RPMI7951 (cell line): ENCODE results near the gene NIN. TPM values are rescaled to one million over a fixed set of nuclear protein-coding genes. Genes with fewer than 3 reads are reported as not detected.

ENCODE experiments used
- DNase-seq: peaks from one replicate; pipeline ENCODE4 v3.0.0-alpha.2; 2012; ENCODE audit warnings: low read depth
- total RNA-seq: library from RNA; depleted of rRNA; stranded (reverse); fragments of >200 nt; shearing (Covaris generic); gene quantifications from 2 replicates; pipeline ENCODE4 v1.2.3, GENCODE V29; 2014

The NIN gene
- total RNA-seq, 1 experiment from 2014 or later, result 20.7 TPM

DNA sequence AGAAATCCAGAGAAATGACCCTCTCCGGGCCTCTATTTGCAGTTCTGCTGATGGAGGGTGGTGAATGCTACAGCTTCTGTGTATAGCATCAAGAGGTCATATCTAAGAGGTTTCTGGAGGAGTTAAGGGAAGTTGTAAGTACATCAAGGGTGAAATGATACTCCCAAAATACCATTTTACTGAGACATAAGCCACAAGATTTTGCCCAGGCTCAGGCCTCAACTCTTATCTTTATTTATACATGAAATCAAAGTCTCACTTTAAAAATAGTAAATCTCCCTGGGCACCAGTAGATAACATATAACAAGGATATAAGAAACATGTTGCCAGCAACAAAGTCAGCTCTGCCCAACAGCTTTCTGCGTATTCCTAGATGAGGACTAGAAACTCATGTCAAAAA, 40.4 kb downstream of the NIN start:
- DNase-seq, result no peak

DNA sequence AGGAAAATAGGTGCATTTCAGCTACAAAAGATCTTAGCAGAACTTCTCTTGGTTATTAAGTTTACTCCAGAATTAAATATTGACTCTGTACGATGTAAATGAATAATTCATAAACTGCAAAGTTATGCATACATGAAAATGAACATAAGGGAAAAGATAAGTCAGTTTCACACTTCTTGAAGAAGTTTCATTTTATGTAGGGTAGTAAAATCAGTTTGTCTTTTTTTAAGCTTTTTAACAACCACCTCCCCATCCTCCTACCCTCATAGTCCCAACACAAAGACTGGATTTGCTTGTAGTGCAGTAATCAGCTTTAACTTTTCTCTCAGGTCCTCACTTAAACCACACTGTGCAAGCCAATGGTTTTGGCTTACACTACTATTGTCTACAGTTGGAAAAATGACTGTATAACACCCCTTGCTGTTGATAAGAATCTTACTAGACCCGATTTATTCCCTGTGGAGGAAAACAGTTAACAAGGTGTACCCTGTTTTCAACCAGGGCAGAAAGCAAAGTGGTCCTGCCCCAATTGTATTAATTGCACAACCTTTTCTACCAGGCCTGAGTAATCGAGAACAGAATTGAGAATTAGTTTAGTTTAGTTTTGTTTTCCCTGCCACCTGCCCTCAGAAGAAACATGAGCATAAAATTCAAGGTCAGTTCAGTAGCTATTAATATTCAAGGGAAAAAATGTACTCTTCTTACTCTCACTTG, 44.1 kb downstream of the NIN start:
- no peak for DNase-seq

DNA sequence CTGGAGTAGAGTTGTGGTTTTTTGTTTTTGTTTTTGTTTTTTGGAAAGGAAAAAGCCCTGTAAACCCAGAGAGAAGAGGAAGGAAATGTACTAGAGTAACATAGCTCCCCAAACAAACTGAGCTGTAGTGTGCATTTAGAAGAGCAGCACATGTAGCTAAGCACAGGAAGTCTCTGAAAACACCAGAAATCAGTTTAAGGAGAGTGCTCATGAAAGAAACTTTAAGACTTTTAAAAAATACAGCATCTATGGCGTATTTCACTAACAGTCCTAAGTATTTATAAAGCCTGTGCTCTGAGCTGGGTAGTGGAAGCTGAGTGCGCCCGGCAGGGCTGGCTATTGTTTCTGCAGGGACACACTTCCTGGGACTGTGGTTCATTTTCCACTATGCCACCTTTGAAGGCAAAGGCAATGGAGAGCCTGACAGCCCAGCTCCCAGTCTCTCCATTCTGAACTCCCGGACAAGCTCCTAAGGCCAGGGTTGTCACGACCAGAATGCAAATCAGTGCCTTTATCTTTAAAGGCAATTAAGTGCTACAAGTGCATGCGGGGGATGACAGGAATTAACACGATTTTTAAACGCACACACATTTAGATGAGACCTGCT, 45.4 kb downstream of the NIN start:
- no peak for DNase-seq

DNA sequence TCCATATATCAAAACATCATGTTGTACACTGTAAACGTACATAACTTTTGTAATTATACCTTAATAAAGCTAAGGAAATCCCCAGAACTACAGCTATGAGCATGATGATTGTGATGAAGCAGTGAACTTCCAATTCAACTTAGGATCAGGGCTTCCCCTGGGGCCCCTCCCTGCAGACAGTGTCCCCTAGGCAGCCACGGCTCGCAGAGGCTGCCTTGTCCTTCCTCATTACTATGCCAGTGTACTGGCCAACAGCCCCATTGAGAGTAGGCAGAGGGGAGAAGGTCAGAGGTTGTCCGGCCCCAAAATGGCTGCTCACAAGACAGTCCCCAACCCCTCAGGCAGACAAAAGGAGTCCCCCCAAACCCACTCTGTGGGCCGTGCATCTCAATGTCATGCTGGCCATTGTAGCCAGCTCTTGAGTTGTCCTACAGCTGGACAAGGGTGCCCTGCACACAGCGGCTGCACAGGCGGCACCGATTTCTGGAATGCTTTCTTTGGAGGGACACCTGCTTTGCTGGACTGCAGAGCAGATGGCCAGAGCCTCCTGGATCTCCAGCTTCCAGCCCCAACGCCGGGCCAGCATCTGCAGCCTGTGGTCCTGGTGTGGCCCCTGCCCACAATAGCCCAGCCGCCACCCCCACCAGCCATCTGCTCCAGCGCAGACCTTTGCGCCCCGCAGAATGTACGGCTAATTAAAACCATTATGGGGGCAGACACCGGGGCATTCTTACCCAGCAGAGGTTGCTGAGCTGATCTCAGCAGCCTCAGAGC, 46.1 kb downstream of the NIN start:
- no peak for DNase-seq

DNA sequence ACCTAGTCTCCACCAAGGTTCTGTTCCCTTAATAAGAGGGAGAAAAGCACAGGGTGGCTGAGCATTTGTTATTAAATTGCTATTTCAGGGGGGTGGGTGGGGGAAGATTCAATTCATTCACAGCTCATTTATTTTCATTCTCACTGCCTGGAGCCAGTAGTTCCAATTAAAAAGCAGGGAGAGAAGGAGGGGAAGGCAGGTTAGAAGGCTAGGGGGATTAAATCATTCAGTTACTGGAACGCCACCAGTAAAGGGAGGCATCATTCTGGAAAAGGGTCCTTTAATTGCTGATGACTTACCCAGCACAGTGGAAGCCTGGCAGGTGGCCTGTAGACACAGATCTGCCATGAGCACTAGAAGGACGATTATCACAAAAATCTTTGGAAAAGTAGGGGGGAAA, 47.4 kb downstream of the NIN start:
- DNase-seq, result no peak

DNA sequence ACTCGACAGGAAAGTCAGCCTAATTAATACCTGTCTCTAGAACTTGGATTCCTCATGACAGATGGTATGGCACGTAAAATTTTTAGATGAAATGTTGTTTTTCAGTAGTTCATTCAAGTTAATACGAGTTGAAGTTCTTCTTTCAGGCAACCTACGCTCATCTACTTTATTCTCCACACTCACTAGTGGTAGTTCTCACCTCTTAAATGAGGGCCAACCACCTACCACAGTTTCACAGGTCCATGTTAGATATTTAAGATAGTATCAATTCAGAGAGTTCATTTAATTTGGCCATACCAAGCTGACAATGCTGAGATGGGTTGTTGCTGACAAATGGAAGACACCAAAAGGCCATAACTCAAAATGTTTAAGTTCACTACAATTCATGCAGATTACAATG, 50.6 kb downstream of the NIN start:
- no peak for DNase-seq

DNA sequence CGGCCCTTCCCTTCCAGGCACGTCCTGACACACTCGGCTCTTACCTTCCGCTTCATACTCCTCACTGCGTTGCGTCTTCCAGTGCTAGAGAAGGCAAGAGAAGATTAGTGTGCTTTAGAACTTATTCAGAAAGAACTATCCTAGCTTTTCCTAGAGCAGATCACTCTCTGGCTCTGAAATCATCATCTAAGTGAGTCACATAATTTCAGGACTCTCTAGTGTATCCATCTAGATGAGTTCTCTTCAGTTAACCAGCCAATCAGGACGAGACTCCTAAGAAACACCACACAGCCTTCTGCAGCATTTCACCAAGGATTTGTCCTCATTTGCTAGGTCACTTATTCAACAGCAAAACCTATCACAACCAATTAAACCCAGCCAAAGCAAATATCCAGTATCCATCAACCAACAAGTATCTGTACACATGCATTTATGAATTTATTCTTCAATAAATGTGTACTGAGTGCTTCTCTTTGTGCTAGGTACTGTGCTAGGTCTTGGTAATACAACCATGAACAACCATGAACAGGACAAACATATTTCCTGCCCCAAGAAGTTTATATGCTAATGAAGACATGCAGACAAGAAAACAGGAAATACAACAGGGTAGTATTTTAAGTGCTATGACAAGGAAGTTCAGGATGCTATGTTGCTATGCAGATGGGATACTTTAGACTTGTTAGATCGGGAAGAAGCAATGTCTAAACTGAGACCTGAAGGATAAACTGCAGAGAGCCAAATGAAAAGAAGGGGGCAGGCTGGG, 52.1 kb downstream of the NIN start:
- DNase-seq, result no peak

DNA sequence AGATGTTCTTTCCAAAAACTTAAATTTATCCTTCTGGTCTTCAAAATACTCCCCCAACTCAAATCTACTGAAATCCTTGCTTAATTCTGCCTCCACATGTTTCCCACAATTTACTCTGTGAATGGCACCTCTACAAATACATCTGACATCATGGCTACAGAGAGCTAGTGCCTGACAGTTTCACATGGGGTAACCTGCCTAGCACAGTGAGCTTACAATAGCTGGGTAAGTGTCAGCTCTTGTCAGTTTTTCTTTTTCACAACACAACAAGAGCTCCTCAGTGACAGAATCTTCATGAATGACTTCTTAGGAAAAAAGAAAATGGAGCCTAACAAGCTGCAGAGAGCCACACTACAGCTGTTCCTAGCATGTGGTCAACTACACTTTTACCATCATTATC, 54.4 kb downstream of the NIN start:
- DNase-seq, result no peak

DNA sequence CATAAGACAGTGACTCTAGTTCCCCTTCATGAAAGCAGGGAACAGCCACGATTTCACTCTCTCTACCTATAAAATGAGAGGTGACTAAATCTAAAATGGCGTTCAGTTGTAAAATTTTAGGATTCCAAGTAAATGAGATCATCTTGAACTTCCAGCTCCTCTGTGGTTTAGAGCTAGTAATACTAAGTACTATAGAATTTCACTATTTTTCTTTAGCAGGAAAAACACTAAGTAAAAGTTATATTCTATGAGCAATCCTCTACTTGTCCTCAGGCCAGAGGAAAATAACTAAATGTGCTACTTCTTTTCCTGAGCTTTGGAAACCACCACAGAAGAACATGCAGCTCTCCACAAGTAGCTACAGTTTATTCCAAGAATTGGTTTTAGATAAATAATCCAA, 55.6 kb downstream of the NIN start:
- peak; percentile 84 for DNase-seq

DNA sequence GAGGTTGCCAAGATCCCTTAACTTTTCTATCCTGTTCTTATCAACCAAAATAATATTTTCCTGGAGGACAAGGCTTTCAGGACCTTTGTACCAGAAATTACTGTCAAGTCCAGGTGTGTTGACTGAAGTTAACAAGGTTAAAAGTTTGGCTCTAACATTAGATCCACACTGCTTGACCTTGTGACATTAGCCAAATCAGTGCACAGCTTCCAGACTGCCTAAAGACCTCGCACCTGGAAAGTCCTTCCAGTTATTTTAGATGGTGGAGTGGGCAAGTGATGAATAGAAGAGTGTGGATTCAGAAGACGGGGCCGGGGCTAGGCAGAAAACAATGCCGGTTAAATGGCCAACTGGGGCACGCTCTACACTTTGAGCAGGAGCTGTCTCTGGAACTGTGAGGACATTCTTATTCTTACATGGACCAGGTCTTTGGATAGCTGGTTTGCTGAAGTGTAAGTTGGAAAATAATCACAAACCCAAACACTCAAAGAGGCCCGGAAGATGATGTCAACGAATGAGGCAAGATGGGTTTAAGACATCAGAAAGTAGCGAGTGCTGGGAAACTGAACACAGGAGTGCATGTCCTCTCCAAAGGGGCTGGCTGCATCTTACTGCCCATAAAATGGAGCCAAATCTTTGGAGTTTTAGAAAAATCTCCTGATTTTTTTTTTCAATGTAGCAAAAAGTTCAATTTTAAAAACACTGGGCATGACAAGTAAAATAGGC, 56.3 kb downstream of the NIN start:
- DNase-seq, result no peak

DNA sequence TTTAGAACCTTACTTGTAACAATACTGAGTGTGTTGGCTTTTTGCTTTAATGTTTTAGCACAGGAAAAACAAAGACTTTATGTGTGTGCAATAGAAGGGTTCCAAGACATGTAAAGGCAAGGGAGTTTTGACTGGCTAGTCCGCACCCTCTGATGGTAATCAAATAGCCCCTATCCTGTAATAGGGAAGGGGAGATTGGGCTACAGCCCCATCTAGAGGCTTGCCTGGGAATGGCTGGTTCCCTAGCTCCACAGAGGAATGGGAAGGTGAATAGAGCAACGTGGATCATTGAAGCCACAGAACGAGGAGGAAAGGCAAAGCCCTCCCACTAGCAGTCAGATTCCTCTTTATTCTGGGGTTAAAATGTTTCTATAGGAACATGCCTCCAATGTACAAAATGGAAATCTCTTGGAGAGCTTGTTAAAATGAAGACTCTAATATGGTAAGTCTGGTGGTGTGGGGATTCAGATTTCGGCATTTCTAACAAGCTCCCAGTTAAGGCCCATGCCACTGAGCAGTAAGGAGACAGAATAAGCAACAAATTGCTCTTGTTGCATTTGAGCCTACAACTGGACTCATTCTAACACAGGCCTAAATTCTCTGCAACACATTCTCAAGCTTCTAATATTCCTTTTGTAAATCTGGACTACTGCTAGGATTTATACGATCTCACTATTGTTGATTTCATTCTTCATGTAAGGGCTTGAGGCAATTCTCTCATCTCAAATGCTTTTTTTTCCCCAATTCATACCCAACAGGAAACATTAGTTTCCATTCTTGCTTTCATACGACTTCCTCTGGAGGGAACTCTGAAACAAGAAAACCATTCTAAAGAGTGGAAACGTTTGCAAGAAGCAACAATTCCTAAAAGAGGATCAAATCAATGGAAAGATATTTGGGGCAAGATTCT, 57.1 kb downstream of the NIN start:
- DNase-seq, result peak; percentile 15

DNA sequence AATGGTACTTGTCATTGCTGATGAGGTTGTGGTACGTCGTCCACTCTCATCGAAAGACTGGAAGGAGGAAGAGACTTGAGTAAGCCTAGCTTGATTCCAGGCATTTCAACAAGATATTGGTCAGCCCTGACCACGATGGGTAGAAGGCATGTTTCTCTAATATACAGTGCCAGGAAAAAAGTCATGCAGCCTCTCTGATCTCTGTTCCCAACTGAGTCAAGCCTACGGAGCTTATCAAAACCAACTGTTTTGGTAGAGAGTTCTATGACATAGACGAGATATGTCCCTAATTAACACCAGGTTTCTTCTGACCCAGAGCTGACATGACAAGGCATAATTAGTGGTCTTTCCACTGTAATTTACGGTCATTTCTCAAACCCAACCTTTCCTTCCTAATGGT, 58.5 kb downstream of the NIN start:
- peak; percentile 42 for DNase-seq

DNA sequence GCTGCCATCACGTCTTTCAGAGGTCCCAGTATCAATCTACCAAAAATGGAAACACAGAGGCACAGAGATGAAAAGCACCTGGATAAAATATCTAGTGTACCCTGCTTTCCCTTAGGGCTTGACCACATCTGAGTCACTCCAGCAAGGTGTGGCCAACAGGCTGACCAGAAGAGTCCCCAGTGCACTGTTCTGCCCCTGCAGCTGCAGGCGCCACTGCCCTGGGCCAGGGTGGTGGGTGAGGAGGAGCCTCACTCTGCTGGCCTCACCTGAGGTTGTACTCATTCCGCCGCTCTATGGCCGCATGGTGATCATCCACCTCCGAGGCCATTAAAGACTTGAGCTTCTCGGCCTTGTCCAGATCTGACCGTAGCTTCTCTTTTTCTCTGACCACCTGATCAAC, 60.4 kb downstream of the NIN start:
- peak; percentile 9 for DNase-seq

DNA sequence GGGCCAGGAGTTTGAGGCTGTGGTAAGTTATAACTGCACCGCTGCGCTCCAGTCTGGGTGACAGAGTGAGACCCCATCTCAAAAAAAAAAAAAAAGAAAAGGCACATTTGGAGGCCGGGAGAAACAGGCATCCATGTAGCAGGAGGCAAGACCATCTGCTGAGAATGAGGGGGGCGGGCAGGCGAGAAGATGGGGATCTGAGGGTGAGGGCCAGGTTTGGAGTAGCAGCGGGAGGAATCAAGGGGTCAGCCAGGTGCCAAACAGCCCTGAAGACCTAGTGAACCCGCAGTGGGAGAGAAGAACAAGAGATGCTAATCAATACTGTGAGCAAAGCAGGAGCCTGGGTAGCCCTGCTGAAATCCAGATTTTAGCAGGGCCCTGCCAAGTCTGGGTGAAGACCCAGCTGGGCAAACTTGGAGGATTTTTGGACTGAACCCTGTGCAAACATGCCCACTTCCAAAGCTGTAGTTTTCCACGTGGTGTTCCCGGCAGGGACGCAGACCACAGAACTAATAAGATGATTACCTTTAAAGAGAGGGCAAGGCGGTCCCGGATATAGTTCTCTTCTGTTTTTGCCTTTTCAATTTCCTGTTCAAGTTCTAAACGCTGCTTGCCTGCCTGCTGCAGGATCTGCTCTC, 61.0 kb downstream of the NIN start:
- DNase-seq, result no peak

DNA sequence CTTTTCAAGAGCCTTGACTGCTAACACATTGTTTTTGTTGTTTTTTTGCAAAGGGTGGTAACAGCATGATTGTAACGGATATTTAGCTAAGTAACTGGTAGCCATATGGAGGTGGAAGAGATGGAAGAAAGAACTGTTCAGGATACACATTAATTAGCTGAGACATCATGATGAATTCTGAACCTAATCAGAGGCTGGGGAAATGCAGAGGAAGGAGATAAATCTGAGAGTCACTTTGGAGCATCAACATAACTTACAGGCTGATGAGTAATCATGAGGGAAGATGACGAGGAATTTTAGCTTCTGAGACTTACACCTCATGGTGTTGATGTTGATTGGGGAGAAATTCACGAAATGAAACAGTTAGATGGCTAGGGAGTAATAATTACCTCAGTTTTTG, 62.3 kb downstream of the NIN start:
- no peak for DNase-seq

DNA sequence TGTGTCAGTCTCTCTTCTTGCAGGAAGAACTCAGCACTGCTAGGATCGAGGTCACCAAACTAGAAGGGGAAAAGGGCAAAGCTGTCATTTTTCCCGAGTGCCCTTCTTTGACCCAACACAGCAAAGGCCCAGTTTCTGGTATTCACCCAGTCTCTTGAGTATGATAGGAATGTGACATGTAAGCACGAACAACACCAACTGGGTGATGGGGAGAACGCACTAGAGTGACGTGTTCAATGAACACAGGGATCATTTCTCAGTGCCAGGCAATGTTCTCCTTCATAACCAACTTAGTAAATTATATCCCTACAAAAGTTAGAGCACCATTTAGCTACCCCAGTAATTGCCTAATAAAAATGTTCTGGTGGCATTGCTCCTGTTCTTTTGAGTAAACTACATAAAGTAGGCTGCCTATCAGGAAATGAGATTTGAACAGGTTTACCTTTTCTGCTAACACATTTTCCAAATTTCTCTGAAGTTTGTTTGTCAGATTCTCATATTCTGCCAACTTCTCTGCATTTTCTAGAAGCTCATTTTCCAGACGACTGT, 64.5 kb downstream of the NIN start:
- DNase-seq, result no peak

DNA sequence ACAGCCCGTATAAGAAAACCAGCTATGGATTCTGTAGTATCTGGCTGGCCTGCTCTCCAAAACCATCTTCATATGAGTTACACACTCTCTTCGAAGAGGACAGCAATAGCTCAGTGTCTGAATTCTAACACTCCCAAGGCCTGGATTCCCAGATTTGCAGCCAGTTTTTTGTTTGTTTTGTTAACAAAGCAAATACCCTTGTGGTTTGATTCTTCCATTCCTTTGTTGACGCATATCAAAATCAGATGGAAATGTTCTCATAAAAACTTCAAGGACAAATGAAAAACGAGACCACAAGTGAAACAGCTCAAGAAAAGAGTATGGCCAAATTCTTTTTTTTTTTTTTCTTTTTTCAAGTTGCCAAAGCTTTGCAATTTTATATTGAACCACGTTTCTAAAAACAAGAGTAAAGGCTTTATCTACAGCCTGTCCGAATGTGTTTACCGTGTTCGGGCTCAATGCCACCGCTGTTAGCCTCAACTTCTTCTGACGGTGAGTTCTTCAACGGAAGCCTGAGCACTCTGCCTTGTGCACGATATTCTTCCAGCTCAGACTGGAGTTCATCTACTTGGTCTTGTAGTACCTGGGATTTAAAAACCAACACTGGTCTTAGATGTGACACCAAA, 67.5 kb downstream of the NIN start:
- peak; percentile 8 for DNase-seq

DNA sequence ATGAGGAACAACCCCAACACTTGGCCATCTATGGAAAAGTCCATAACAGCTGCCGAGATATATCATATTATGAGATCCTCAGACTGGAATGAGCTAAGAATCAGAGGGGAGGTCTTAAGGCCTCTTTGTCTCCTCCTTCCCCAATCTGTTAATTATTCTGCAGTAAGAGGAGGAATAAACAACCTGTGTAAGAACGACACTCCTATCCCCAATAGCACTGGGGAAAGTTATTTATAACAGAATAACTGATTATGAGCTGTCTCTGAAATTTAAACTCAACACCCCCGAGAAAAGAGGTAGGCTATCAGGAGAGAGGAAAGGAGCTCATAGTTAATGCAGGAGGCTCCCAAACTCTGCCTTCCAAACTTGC, 68.0 kb downstream of the NIN start:
- no peak for DNase-seq
